ENCODE data around the gene MADCAM1.

The MADCAM1 gene

GRCh38 chr19:494171-495080 is 1.9 kb upstream of the MADCAM1 start:
- TF ChIP-seq REST (IDR thresholded peaks at IDR 0.05; ENCODE audit: insufficient read depth in 1 of 2, low read depth in 2 of 2, low read length in 2 of 2) (no peak), FOXP2 (optimal IDR thresholded peaks at IDR 0.05; ENCODE audit: borderline replicate concordance, extremely low read depth, extremely low read length, insufficient read depth) (peak; percentile 16), SIN3A (IDR thresholded peaks at IDR 0.05; ENCODE audit: borderline replicate concordance, insufficient read depth, low read length) (no peak), POLR2AphosphoS5 (IDR thresholded peaks at IDR 0.05; ENCODE audit: low read depth, low read length) (no peak)

GRCh38 chr19:495081-495401 is 1.2 kb upstream of the MADCAM1 start:
- TF ChIP-seq POLR2AphosphoS5 (IDR thresholded peaks at IDR 0.05; ENCODE audit: low read depth, low read length) (no peak), TAF1 (IDR thresholded peaks at IDR 0.05; ENCODE audit: borderline replicate concordance, insufficient read depth, low read length) (no peak), FOXP2 (optimal IDR thresholded peaks at IDR 0.05; ENCODE audit: borderline replicate concordance, extremely low read depth, extremely low read length, insufficient read depth) (no peak), REST (IDR thresholded peaks at IDR 0.05; ENCODE audit: insufficient read depth in 1 of 2, low read depth in 2 of 2, low read length in 2 of 2) (no peak), SIN3A (IDR thresholded peaks at IDR 0.05; ENCODE audit: borderline replicate concordance, insufficient read depth, low read length) (no peak)

- no peak for TF ChIP-seq TAF1 (IDR thresholded peaks at IDR 0.05; ENCODE audit: borderline replicate concordance, insufficient read depth, low read length)
- TF ChIP-seq SIN3A (IDR thresholded peaks at IDR 0.05; ENCODE audit: borderline replicate concordance, insufficient read depth, low read length) = no peak
- no peak for TF ChIP-seq POLR2AphosphoS5 (IDR thresholded peaks at IDR 0.05; ENCODE audit: low read depth, low read length)
- no peak for TF ChIP-seq FOXP2 (optimal IDR thresholded peaks at IDR 0.05; ENCODE audit: borderline replicate concordance, extremely low read depth, extremely low read length, insufficient read depth)
- TF ChIP-seq REST (IDR thresholded peaks at IDR 0.05; ENCODE audit: insufficient read depth in 1 of 2, low read depth in 2 of 2, low read length in 2 of 2) = no peak
Observed at GRCh38 chr19:495402-496111, 729 bp upstream of the MADCAM1 start.

GRCh38 chr19:496986-497385 is 700 bp downstream of the MADCAM1 start:
- TF ChIP-seq SIN3A (IDR thresholded peaks at IDR 0.05; ENCODE audit: borderline replicate concordance, insufficient read depth, low read length) (no peak), TAF1 (IDR thresholded peaks at IDR 0.05; ENCODE audit: borderline replicate concordance, insufficient read depth, low read length) (no peak), FOXP2 (optimal IDR thresholded peaks at IDR 0.05; ENCODE audit: borderline replicate concordance, extremely low read depth, extremely low read length, insufficient read depth) (no peak), REST (IDR thresholded peaks at IDR 0.05; ENCODE audit: insufficient read depth in 1 of 2, low read depth in 2 of 2, low read length in 2 of 2) (no peak), POLR2AphosphoS5 (IDR thresholded peaks at IDR 0.05; ENCODE audit: low read depth, low read length) (no peak)

Data from PFSK-1 (cell line).